Nephron (organoid): ENCODE measurements around the gene MFSD6.

Experiments
- H3K27ac Mint-ChIP-seq, 3 experiments: 2 replicates each; pipeline ENCODE4 v1.8.0; 2020; ENCODE audit warnings: mixed read lengths in 3 of 3, mild to moderate bottlenecking in 2 of 3, moderate library complexity in 1 of 3
- H3K27me3 Mint-ChIP-seq: 2 replicates; pipeline ENCODE4 v1.8.0; 2021; ENCODE audit warnings: low read depth, mild to moderate bottlenecking, moderate library complexity, mixed read lengths
- H3K36me3 Mint-ChIP-seq: 2 replicates; pipeline ENCODE4 v1.8.0; 2020; ENCODE audit warnings: low read depth, mixed read lengths
- H3K4me1 Mint-ChIP-seq: 2 replicates; pipeline ENCODE4 v1.8.0; 2020; ENCODE audit warnings: mixed read lengths
- H3K4me3 Mint-ChIP-seq, 3 experiments: 2 replicates each; pipeline ENCODE4 v1.8.0; 2020; ENCODE audit warnings: mild to moderate bottlenecking in 3 of 3, mixed read lengths in 3 of 3, moderate library complexity in 2 of 3
- H3K9me3 Mint-ChIP-seq: 2 replicates; pipeline ENCODE4 v1.8.0; 2020; ENCODE audit warnings: mixed read lengths
- TF ChIP-seq, protein P1 (sequence below), 3 experiments: fragments of 200-600 bp; sonication (generic); IDR thresholded peaks; one replicate each; pipeline ENCODE4 v1.5.0; 2021; ENCODE audit warnings: antibody characterized with exemption in 3 of 3; ENCODE audit not compliant: unreplicated experiment in 3 of 3

MFSD6 gene

DNA sequence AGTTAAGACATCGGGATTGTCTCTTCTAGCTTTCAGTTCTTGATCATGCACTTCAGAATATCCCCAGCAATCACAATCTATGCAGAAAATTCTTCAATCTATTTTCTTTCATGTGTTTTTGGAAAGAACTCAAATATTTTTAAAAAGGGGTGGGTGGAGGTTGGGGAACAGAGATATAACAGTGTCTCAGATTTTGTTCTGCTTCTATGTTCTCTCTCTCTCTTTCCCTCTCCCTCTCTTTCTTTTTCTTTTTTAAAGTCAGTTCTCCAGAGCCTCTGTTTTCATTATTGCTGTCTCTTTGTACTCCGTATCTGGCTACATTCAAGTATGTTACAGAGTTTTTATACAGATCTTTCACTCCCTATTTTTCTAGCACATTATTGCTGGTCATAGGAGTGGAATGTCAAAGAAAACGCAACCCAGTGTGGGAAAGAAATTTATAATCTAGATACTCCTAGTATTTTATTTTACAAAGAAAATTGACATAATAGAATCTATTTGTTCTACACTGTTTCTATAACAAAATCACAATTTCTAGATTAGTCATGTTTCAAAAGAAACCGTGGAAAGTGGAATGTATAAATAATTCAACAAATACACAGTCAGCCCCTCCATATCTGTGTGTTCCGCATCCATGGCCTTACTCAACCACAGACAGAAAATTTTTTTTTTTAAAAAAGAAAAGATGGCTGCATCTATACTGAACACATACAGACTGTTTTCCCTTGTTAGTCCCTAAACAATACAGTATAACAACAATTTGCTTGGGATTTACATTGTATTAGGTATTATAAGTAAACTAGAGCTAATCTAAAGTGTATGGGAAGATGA, 137.6 kb downstream of the MFSD6 start:
- TF ChIP-seq, protein P1, sequence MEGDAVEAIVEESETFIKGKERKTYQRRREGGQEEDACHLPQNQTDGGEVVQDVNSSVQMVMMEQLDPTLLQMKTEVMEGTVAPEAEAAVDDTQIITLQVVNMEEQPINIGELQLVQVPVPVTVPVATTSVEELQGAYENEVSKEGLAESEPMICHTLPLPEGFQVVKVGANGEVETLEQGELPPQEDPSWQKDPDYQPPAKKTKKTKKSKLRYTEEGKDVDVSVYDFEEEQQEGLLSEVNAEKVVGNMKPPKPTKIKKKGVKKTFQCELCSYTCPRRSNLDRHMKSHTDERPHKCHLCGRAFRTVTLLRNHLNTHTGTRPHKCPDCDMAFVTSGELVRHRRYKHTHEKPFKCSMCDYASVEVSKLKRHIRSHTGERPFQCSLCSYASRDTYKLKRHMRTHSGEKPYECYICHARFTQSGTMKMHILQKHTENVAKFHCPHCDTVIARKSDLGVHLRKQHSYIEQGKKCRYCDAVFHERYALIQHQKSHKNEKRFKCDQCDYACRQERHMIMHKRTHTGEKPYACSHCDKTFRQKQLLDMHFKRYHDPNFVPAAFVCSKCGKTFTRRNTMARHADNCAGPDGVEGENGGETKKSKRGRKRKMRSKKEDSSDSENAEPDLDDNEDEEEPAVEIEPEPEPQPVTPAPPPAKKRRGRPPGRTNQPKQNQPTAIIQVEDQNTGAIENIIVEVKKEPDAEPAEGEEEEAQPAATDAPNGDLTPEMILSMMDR (IDR thresholded peaks at IDR 0.05; ENCODE audit: unreplicated experiment in 3 of 3): no peak
- Mint-ChIP-seq H3K27ac (peak overlapping the region; percentile 83), H3K36me3 (peaks cover 16% of the 10 kb centered on the region), H3K27me3 (no peaks in the 10 kb centered on the region), H3K4me3 (peak overlapping the region in 2 of 3 experiments; percentile 11 to 19), H3K4me1 (peaks cover 10% of the 10 kb centered on the region), H3K9me3 (peaks cover 21% of the 10 kb centered on the region)

DNA sequence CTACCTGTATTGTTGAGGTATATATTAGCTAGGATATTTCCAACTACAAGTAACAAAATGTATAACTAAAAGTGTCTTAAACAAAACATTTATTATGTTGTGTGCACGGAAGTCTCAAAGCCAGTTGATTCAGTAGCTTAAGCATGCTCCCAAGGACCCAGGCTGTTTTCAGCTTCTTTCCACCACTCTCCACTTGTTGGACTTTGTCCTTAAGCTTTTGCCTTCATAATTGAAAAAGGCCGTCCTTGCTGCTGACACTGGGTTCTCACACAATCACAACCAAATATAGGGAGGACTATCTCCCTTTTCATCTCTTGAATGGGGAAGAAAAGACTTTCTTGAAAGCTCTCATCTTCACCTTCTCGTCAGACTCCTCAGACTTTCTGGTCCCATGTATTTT, 138.6 kb downstream of the MFSD6 start:
- peaks cover 13% of the 10 kb centered on the region for H3K9me3 Mint-ChIP-seq
- TF ChIP-seq, protein P1 (IDR thresholded peaks at IDR 0.05; ENCODE audit: unreplicated experiment in 3 of 3): no peak
- no peaks in the 10 kb centered on the region for H3K27me3 Mint-ChIP-seq
- no peak overlapping the region for H3K27ac Mint-ChIP-seq
- H3K4me1 Mint-ChIP-seq: peaks cover 10% of the 10 kb centered on the region
- H3K36me3 Mint-ChIP-seq: peaks cover 7% of the 10 kb centered on the region
- no peak overlapping the region for H3K4me3 Mint-ChIP-seq

DNA sequence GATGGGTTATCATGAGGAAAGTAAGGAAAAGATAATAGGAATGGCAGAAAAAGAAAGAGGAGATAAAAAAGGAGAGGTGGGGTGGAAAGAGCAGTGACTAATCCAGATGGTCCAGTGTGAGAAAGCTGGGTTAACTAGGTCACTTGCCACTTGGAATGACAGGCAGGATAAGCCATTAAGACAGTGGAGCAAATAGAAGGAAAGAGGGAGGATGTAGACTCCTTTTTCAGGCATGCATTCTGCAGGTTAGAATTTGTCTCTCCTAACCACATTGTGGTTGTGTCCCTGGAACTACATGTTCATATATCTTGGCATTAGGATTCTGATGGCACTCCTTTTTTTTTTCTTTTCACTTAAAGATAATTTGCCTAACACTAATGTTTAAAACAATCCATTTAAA, 139.7 kb downstream of the MFSD6 start:
- peaks cover 2% of the 10 kb centered on the region for H3K36me3 Mint-ChIP-seq
- no peak overlapping the region for H3K27ac Mint-ChIP-seq

DNA sequence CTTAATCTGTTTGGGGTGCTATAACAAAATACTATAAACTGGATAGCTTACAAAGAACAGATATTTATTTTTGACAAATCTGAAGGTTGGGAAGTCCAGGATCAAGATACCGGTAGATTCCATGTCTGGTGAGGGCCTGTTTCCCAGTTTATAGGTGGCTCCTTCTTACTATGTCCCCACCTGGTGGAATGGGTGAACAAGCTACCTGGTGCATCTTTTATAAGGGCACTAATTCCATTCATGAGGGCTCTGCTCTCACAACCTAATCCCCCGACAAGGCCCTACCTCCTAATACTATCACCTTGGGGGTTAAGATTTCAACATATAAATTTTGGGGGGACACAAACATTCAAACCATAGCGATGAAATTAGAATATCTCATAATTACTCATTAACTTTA, 142.0 kb downstream of the MFSD6 start:
- no peaks in the 10 kb centered on the region for H3K36me3 Mint-ChIP-seq
- no peak overlapping the region for H3K4me3 Mint-ChIP-seq
- TF ChIP-seq, protein P1 (IDR thresholded peaks at IDR 0.05; ENCODE audit: unreplicated experiment in 3 of 3): no peak
- H3K4me1 Mint-ChIP-seq: peaks cover 8% of the 10 kb centered on the region
- H3K9me3 Mint-ChIP-seq: no peaks in the 10 kb centered on the region
- H3K27me3 Mint-ChIP-seq: no peaks in the 10 kb centered on the region
- H3K27ac Mint-ChIP-seq: no peak overlapping the region

More for the DNA sequence above, 139.7 kb downstream of the MFSD6 start:
- Mint-ChIP-seq H3K9me3 (peaks cover 2% of the 10 kb centered on the region), H3K4me1 (peaks cover 10% of the 10 kb centered on the region), H3K27me3 (no peaks in the 10 kb centered on the region), H3K4me3 (no peak overlapping the region)
- TF ChIP-seq, protein P1 (IDR thresholded peaks at IDR 0.05; ENCODE audit: unreplicated experiment in 3 of 3): no peak
